GM18507 (cell line): ENCODE data around the gene ACTG1.

Experiments
- DNase-seq: peaks from one replicate; pipeline ENCODE4 v3.0.0; 2011; ENCODE audit warnings: low read depth; ENCODE audit not compliant: insufficient read length; ENCODE audit errors: extremely low spot score
- FAIRE-seq: peaks from 2 replicates; lab custom pipeline; 2011; peaks lifted over from hg19 to GRCh38; lab: Jason Lieb, UNC

Gene ACTG1

DNA sequence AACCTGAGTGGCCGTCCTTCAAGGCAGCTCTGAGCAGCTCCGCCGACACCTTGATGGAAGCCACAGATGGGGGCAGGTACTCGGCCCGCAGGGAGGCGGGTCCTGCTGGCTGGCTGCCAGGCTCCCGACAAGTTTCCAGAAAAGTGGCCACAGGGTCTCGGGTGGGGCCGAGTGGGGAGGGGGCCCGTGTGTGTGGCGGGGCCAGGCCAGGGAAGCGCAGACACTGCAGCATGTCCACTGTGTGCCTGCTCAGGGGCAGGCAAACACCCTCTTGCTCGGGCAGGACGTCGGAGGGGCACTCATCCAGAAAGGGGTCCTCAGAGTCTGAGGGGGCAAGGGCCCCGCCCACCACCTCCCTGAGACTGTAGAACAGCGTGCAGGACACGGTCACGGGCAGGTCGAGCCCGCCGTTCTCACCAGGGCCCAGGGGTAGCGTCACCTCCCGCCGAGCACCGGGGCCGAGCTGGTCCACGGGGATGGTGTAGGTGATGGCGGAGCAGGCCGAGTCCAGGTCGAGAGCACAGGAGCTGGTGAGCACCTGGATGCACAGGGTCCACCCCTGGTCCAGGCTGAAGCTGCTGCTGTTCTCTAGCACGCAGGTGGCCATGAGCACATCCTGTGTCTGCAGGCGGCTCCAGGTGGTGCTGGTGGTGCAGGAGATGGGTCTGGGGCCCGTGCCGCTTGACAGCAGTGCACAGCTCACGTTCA, 34.5 kb upstream of the ACTG1 start:
- DNase-seq (no peak), FAIRE-seq (no peak)

DNA sequence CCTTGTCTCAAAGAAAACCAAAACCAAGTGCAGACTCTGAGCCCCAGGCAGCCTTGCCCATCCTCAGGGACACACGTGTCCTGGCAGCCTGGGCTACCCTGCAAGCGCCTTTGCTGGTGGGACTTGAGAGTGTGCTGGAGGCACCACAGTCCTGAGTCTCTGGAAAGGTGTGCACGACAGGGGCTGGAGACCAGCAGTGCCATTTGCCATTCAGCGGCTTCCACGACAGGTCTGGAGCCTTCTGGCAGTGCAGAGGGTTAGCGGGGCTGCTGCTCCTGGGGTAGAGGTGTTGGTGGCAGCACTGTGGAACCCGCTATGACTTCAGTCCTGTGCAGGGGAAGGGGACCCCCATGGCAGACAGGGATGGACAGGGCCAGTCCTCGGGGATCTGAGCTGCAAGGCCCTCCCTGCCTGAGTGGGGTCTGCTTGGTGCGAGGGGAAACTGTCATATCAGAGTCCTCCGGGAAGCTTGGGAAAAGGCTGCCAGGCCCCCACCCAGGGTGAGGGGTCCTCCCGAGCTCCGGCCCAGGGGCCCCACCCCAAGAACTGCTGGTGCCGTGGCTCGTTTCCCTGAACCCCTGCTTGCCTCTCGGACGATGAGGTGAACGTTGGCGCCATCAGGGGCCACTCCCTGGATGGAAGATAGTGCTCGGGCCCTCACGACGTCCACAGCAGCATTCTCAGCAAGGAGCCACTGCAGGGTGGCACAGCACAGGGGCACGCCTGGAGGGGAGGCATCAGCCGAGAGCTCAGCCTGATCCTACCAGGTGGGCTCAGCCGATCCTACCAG, 32.8 kb upstream of the ACTG1 start:
- no peak for DNase-seq
- FAIRE-seq = no peak

DNA sequence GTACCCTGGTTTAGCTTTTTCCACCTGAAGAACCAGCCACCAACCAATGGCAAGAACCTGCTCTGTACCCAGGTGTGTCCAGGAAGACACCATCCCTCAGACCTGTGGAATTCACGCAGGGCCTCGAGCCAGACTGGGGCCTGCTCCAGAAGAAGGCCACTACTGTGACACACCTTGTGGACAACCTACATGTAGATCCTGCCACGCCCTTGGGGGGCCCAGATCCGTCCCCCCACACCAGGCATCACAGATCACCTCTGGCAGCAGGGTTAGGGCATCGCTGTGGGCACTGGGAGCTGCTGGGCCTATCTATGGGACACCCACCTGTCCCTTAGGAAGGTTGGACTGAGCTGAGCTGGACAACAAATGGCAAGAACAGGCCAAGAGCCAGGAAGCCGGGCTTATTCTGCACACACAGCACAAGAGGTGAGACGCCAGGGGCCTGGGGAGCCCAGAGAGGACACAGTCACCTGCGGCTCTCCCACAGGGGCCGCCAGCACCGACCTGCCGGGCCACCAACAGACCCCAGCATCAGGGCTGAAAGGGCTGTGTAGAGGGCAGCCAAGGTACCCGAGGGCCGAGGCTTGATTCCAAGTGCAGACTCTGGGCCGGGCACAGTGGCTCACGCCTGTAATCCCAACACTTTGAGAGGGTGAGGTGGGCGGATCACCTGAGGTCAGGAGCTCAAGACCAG, 31.8 kb upstream of the ACTG1 start:
- DNase-seq (no peak), FAIRE-seq (no peak)

DNA sequence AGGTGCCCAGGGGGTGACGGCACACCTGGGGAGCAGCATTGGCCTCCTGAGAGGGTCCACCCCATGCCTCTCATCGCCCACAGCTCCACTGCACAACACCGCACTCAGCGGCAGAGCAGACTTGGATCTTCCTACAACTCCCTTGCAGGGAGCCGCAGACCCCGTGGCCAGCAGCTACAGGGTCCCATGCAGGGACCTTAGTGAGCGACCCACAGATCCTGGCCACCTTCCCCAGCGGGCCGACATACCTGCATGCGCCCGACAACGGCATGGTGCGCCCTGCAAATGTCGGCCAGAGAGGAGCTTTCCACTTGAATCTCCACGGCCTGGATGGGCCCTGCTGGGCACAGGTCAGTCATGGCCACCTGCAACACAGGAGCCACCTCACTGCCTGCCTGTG, 31.2 kb upstream of the ACTG1 start:
- FAIRE-seq = no peak
- DNase-seq = no peak

DNA sequence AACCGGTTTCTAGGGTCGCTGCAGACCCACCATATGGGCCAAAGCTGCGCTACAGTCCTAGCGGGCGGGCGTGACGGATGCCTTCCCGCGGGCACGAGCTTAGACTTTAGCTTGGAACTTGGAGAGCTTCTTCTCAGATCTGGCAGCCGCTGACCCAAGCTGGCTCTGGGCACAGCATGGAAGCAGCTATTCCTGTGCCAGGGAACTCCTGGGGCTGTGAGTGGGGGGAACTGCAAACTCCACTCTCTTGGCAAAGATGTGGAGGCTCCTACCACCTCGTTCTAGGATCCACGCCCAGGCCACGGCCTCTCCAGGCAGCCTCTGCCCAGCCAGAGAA, 30.7 kb upstream of the ACTG1 start:
- FAIRE-seq (no peak), DNase-seq (no peak)

DNA sequence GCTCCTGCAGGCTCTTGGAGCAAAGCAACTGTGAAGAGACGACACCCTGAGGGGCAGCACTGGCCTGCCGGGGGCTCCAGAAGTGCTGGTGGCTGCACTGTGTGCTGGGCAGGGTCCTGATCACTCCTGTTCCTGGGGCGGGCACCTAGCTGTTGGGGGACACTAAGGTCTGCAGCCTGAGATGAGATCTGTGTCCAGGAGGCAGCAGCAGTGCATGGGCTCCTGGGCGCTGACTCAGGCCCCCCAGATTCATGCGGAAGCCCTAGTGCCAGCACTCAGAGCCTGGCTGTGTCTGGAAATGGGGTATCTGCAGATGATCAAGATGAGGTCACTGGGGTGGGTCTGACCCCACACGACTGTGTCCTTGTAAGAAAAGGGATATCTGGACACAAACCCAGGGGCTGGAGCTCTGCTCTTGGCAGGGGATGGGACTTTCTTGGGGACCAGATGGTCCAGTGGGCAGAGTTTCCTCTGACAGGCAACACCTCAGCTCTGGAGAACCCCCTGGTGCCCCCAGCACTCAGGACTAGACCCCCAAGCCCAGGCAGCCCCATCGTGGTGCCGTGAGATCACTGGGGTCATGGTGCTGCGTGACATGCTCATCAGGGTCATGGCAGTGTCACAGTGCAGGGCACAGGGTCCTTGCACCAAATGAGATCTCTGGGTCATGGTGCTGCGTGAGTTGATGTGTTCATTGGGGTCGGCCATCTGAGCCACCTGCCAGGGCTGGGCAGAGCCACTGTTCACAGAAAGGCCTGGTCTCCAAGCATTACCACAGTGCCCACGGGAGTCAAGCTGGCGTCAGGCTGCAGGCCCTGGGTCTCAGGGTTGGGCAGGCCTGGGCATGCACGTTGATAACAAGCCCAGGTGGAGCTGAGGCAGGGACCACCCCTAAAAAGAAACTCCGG, 30.1 kb upstream of the ACTG1 start:
- DNase-seq = no peak
- FAIRE-seq = no peak

DNA sequence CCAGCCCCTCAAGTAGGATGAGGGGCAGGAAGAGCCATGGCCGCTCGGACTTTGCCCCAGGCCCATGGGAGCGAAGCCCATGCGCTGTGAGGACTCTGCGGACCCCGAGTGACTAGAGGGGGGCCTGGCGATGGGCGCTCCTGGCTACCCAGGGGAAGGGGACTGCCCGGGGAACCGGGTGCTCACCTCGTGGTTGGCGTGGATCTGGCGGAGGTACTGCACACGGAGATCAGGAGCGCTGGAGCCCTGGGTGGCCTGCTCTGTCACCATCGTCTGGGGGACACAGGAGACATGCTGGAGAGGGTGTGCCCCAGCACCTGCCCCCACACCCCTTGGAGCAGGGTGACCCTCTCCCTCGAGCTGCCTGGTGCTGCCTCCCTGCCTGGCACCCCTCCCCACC, 28.5 kb upstream of the ACTG1 start:
- no peak for FAIRE-seq
- DNase-seq = no peak

DNA sequence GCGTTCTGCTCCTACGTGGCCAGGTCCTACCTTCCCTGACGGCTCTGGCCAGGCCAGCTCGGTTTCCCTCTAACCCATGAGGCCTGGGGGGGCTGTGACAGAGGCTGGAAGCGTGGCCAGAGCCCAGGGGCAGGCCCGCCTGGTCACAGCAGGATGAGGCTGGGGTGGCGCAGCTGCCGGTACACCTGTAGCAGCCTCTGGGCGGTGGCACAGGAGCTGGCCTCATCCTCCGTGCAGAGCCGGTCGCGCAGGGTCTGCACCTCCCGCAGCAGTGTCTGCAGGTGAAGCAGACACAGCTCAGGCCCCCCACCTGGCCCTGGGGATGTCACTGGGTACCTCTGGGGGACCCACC, 28.1 kb upstream of the ACTG1 start:
- FAIRE-seq = no peak
- DNase-seq = no peak

DNA sequence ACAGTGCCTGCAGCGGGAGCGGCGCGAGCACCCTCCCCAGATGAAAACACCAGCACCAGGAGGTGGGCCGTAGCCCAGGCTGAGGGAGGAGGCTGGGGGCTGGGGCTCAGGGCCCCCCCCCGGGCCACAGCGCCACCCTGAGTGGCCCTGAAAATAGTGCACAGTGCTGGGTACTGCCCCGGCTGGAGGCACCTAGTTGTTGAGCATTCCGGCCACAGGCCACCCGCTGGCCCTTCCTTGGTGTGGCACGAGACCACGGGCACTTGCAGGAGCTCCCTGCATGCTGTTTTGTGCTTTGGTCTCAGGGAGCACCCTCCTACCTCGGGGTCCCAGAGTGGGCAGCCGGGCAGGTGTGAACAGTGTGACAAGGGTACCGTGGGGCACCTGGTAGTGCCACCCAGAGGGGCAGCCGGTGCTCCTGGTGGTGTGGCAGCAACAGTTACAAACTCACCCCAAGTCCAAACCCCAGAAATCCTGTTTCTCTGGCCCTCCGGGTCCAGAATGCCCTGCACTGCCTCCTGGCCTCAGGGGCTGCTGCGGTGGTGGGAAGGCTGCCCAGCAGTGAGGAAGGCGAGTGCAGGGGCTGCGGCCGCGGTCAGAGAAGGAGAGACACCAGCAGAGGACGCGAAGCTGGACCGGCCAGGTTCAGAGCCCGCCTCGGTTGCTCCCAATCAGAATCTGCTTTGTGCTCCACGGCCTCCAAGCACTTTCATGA, 27.5 kb upstream of the ACTG1 start:
- DNase-seq (no peak), FAIRE-seq (no peak)

DNA sequence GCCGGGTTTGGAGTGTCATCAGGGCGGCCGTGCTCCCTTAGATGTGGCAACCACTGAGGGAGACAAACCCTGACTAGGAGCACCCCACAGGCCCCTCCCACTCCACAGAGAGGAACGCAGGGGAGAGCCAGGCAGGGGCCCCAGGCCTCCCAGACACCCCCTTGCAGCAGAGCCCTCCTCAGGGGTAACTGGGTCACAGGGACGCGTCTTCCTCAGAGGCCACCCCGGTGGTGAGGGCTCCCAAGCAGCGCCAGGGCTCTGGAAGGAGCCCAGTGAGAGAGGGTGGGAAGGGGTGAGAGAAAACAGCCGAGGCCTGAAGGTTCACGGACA, 26.9 kb upstream of the ACTG1 start:
- DNase-seq = no peak
- FAIRE-seq = no peak

DNA sequence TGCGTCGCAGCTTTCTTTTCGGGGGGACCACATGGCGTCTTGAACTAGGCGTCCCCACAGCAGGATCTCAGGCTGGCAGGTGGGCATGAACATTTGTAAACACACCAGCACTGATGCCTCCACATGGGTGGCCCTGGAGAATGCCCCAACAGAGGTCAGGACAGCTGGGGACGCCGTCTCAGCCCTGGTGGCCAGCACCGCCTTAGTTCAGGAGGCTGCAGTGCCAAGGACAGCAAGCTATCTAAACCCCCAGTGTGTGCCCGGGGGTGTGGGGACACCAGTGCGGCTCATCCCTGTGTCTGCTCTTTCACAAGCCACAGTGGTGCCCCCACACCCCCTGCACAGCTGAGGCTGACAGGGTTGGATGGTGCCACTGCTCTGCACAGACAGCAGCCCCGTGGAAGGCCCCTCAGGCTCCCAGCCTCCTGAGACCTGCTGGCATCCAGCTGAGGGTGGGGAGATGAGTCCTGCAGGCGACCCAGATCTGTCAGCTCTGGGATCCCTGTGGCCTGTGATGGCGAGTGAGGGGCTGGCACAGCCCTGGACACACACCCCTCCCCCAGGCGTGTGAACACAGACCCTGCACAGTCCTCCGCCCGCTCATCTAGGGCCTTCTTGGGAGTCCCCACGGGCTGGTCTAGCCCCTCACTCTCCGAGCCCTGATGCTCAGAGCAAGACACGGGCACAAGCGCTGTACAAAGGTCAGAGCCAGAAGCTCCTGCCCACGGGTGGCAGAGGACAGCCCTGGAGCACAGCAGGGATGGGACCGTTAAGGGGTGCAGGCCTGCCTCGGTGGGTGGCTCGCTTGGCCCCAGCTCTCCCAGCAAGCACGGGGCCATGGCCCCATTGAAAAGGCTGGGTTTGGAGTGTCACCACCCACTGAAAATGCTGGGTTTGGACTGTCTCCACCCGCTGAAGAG, 26.3 kb upstream of the ACTG1 start:
- FAIRE-seq (no peak), DNase-seq (no peak)

DNA sequence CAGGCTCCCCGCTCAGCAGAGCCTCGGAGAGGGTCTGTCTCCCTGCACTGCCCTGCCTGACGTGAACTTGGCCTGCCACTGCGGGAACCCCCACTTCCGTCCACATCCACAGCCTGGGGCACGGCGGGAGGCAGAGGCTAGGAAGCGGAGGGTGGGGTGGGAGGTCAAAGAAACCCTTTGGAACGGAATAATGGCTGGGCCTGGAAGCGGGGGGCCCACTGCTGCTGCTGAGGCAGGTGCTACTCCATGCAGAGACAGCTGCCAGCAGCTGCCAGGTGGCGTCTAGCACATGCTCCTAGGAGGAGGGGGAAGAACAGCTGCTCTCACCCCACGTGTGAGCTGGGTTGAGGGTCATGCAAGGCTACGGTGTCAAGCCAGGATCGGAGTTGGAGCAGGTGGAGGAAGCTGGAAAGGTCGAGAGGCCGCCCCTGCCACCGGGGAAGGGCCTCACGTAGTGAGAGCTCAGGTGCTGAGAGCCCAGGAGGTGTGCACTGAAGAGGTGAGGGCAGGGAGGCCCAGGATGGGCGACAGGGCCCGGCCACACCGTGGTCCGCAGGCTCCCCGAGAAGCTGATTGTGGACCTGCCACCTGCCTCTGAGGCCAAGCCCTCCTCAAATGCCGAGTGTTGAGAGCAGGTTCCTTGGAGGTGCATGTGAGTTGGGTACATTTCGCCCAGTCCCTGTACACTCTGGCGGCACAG, 25.4 kb upstream of the ACTG1 start:
- no peak for FAIRE-seq
- DNase-seq = no peak

DNA sequence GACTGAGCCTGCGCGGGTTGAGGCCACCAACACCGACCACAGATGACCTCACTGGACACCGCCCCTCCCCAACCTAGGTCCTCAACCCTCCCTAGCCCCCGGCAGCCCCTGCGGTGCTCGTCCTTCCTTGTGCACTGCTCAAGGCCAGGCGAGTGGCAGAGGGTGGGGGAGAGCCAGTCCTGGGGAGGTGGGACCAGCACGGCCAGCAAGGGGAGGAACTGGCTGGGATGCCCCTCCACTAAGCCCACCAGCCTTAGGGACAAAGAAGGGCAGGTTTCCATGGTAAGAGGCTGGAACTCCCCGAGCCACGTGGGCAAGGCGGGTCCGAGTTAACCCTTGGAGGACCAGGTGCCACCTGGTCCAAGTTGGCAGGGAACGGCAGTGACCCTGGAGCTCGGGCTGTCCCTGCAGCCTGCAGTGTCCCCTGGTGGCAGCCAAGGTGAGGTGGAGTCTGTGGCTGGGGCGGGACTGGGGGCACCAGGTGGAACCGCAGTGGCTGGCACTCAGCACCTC, 24.8 kb upstream of the ACTG1 start:
- no peak for FAIRE-seq
- no peak for DNase-seq

DNA sequence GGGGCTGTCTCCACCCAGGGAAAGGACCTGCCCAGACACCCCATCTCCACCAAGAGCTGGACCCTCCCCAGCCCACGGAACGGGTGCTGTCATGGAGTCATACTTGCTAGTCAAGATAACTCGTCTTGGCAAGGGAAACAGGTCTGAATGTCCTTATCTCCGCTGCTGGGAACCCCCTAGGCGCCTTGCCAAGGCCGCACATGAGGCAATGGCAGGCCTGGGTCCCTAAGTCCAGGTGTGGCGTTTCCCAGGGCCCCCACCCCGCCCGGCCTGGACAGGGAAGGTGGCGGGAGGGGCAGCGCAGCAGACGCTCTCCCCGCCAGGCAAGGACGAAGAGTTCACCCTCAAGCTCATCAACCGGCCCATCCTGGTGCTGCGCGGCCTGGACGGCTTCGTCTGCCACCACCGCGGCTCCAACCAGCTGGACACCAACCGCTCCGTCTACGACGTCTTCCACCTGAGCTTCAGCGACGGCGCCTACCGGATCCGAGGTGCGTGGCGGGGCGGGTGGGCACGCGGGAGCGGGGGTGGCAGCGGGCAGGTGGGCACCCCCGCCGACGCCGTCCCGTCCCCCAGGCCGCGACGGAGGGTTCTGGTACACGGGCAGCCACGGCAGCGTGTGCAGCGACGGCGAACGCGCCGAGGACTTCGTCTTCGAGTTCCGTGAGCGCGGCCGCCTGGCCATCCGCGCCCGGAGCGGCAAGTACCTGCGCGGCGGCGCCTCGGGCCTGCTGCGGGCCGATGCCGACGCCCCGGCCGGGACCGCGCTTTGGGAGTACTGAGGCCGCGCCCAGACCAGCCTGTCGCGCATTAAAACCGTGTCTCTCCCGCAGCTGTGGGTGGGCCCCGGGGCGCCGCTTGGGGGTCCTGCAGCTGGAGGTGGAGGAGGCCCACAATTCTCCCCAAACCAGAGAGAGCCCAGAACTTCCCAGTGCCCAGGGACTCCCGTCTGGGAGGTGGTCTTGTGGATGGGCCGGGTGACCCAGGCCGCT, 24.0 kb upstream of the ACTG1 start:
- no peak for DNase-seq
- FAIRE-seq = no peak

DNA sequence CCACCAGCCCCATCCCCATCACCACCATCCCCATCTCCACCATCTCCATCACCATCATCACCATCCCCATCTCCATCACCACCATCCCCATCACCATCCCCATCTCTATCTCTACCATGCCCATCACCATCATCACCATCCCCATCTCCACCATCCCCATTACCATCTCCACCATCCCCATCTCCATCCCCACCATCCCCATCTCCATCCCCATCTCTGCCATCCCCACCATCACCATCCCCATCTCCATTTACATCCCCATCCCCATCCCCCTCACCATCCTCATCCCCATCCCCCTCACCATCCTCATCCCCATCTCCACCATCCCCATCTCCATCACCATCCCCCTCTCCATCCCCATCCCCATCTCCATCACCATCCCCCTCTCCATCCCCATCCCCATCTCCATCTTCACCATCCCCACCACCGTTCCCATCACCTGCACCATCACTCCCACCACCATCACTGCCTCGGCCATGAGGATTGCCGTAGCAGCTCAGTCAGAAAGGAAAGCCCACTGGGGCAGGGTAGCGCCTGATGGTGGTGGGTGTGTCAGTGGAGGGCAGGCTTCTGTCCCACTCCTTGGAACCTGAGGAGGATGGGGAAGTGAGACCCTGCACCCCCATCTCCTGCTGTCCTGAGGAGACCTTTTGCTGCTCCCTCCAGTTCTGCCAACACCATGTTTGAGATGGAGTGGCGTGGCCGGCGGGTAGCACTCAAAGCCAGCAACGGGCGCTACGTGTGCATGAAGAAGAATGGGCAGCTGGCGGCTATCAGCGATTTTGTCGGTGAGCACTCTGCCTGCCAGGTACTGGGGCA, 23.1 kb upstream of the ACTG1 start:
- DNase-seq = no peak
- no peak for FAIRE-seq

DNA sequence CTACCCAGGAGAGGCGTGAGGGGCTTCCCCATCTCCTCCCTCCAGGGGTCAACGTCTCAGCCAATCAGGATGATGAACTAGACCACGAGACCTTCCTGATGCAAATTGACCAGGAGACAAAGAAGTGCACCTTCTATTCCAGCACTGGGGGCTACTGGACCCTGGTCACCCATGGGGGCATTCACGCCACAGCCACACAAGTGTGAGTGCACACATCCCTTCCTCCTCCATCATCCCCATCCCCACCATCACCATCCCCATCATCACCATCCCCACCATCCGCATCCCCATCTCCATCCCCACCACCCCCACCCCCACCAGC, 22.4 kb upstream of the ACTG1 start:
- DNase-seq = no peak

More for the DNA sequence above, 22.4 kb upstream of the ACTG1 start:
- no peak for FAIRE-seq
